HG03280 (cell line): ENCODE results near the gene HEPACAM.

ENCODE experiments used
- ATAC-seq: cut with Tn5 transposase; IDR thresholded peaks from one replicate; pipeline ENCODE4 v1.9.1; 2021; ENCODE audit warnings: mild to moderate bottlenecking, moderate library complexity; ENCODE audit not compliant: unreplicated experiment

HEPACAM gene

GRCh38 chr11:124869856-124870387 lies 65.9 kb downstream of the HEPACAM start:
- ATAC-seq, result no peak

- ATAC-seq, result no peak
These were observed 66.5 kb downstream of the HEPACAM start for GRCh38 chr11:124869331-124869730.
